Activated naive CD8-positive, alpha-beta T cell treated with anti-CD3 and anti-CD28 coated beads for 36 hours (primary cell): ENCODE measurements around the gene BNC2. TPM values are rescaled to one million over a fixed set of nuclear protein-coding genes. Genes with fewer than 3 reads are reported as not detected.

Experiments
- DNase-seq: peaks from one replicate; pipeline ENCODE4 v3.0.0; 2021
- H3K27ac Mint-ChIP-seq: one replicate; pipeline ENCODE4 v1.8.0; 2022; ENCODE audit warnings: mild to moderate bottlenecking, moderate library complexity, mixed read lengths
- H3K27me3 Mint-ChIP-seq: one replicate; pipeline ENCODE4 v1.8.0; 2022; ENCODE audit warnings: mild to moderate bottlenecking, mixed read lengths
- H3K36me3 Mint-ChIP-seq: one replicate; pipeline ENCODE4 v1.8.0; 2021; ENCODE audit warnings: mild to moderate bottlenecking, mixed read lengths
- H3K4me1 Mint-ChIP-seq: one replicate; pipeline ENCODE4 v1.8.0; 2021; ENCODE audit warnings: mixed read lengths
- H3K4me3 Mint-ChIP-seq: one replicate; pipeline ENCODE4 v1.8.0; 2022; ENCODE audit warnings: mild to moderate bottlenecking, moderate library complexity, mixed read lengths
- H3K9me3 Mint-ChIP-seq: one replicate; pipeline ENCODE4 v1.8.0; 2022; ENCODE audit warnings: mixed read lengths
- total RNA-seq, 2 experiments: library from RNA; stranded (reverse); gene quantifications; one replicate each; pipeline ENCODE4 v1.2.3, GENCODE V29; 2021

BNC2 gene
- total RNA-seq, 2 experiments from 2014 or later, result not detected

GRCh38 chr9:16705111-16705604 is 165.3 kb downstream of the BNC2 start:
- DNase-seq, result no peak
- Mint-ChIP-seq H3K4me1 (no peaks in the 10 kb centered on the region), H3K27ac (no peak overlapping the region), H3K4me3 (no peak overlapping the region), H3K27me3 (no peaks in the 10 kb centered on the region), H3K36me3 (no peaks in the 10 kb centered on the region), H3K9me3 (no peaks in the 10 kb centered on the region)

- Mint-ChIP-seq H3K9me3 (no peaks in the 10 kb centered on the region), H3K36me3 (no peaks in the 10 kb centered on the region), H3K4me3 (no peak overlapping the region), H3K27me3 (no peaks in the 10 kb centered on the region), H3K27ac (no peak overlapping the region), H3K4me1 (no peaks in the 10 kb centered on the region)
- DNase-seq, result no peak
These were observed 166.1 kb downstream of the BNC2 start for GRCh38 chr9:16704116-16705110.

- no peaks in the 10 kb centered on the region for H3K36me3 Mint-ChIP-seq
- H3K27me3 Mint-ChIP-seq, result no peaks in the 10 kb centered on the region
- no peak overlapping the region for H3K4me3 Mint-ChIP-seq
- no peak for DNase-seq
- H3K9me3 Mint-ChIP-seq, result no peaks in the 10 kb centered on the region
- no peak overlapping the region for H3K27ac Mint-ChIP-seq
- H3K4me1 Mint-ChIP-seq, result no peaks in the 10 kb centered on the region
These were observed 169.1 kb downstream of the BNC2 start for GRCh38 chr9:16701347-16701746.

GRCh38 chr9:16693616-16694015 is 176.9 kb downstream of the BNC2 start:
- H3K36me3 Mint-ChIP-seq, result no peaks in the 10 kb centered on the region
- no peak overlapping the region for H3K27ac Mint-ChIP-seq
- DNase-seq, result no peak
- H3K27me3 Mint-ChIP-seq, result peaks cover 10% of the 10 kb centered on the region
- H3K9me3 Mint-ChIP-seq, result no peaks in the 10 kb centered on the region
- no peak overlapping the region for H3K4me3 Mint-ChIP-seq
- H3K4me1 Mint-ChIP-seq, result no peaks in the 10 kb centered on the region

- H3K27ac Mint-ChIP-seq, result no peak overlapping the region
These were observed 179.8 kb downstream of the BNC2 start for GRCh38 chr9:16690628-16691027.

GRCh38 chr9:16690205-16690604 is 180.3 kb downstream of the BNC2 start:
- no peak overlapping the region for H3K4me3 Mint-ChIP-seq
- no peaks in the 10 kb centered on the region for H3K36me3 Mint-ChIP-seq
- no peak overlapping the region for H3K27ac Mint-ChIP-seq
- H3K9me3 Mint-ChIP-seq, result no peaks in the 10 kb centered on the region
- H3K4me1 Mint-ChIP-seq, result no peaks in the 10 kb centered on the region
- H3K27me3 Mint-ChIP-seq, result no peaks in the 10 kb centered on the region
- DNase-seq, result no peak

More at GRCh38 chr9:16690628-16691027, 179.8 kb downstream of the BNC2 start:
- Mint-ChIP-seq H3K27me3 (peaks cover 3% of the 10 kb centered on the region), H3K4me1 (no peaks in the 10 kb centered on the region), H3K9me3 (no peaks in the 10 kb centered on the region), H3K4me3 (no peak overlapping the region), H3K36me3 (no peaks in the 10 kb centered on the region)
- DNase-seq, result no peak

- no peaks in the 10 kb centered on the region for H3K4me1 Mint-ChIP-seq
- no peaks in the 10 kb centered on the region for H3K9me3 Mint-ChIP-seq
- DNase-seq, result no peak
- no peaks in the 10 kb centered on the region for H3K27me3 Mint-ChIP-seq
- H3K27ac Mint-ChIP-seq, result no peak overlapping the region
- H3K4me3 Mint-ChIP-seq, result no peak overlapping the region
- H3K36me3 Mint-ChIP-seq, result no peaks in the 10 kb centered on the region
These were observed 181.0 kb downstream of the BNC2 start for GRCh38 chr9:16689351-16689938.

GRCh38 chr9:16688814-16689213 is 181.7 kb downstream of the BNC2 start:
- H3K4me1 Mint-ChIP-seq, result no peaks in the 10 kb centered on the region
- no peak overlapping the region for H3K4me3 Mint-ChIP-seq
- H3K27me3 Mint-ChIP-seq, result no peaks in the 10 kb centered on the region
- no peak overlapping the region for H3K27ac Mint-ChIP-seq
- DNase-seq, result no peak
- no peaks in the 10 kb centered on the region for H3K9me3 Mint-ChIP-seq
- no peaks in the 10 kb centered on the region for H3K36me3 Mint-ChIP-seq

- H3K9me3 Mint-ChIP-seq, result no peaks in the 10 kb centered on the region
- DNase-seq, result no peak
- H3K27ac Mint-ChIP-seq, result no peak overlapping the region
- H3K27me3 Mint-ChIP-seq, result no peaks in the 10 kb centered on the region
- no peak overlapping the region for H3K4me3 Mint-ChIP-seq
- H3K36me3 Mint-ChIP-seq, result no peaks in the 10 kb centered on the region
- H3K4me1 Mint-ChIP-seq, result no peaks in the 10 kb centered on the region
These were observed 182.6 kb downstream of the BNC2 start for GRCh38 chr9:16687678-16688369.

GRCh38 chr9:16683326-16683725 is 187.1 kb downstream of the BNC2 start:
- Mint-ChIP-seq H3K9me3 (no peaks in the 10 kb centered on the region), H3K27ac (no peak overlapping the region), H3K4me1 (no peaks in the 10 kb centered on the region), H3K4me3 (no peak overlapping the region), H3K27me3 (no peaks in the 10 kb centered on the region), H3K36me3 (no peaks in the 10 kb centered on the region)
- DNase-seq, result no peak

GRCh38 chr9:16682273-16682672 is 188.2 kb downstream of the BNC2 start:
- Mint-ChIP-seq H3K9me3 (no peaks in the 10 kb centered on the region), H3K4me1 (no peaks in the 10 kb centered on the region), H3K36me3 (no peaks in the 10 kb centered on the region), H3K4me3 (no peak overlapping the region), H3K27me3 (peaks cover 3% of the 10 kb centered on the region), H3K27ac (no peak overlapping the region)
- no peak for DNase-seq

GRCh38 chr9:16681652-16681987 is 188.8 kb downstream of the BNC2 start:
- DNase-seq, result no peak
- Mint-ChIP-seq H3K36me3 (no peaks in the 10 kb centered on the region), H3K27ac (no peak overlapping the region), H3K4me3 (no peak overlapping the region), H3K9me3 (no peaks in the 10 kb centered on the region), H3K4me1 (no peaks in the 10 kb centered on the region), H3K27me3 (peaks cover 3% of the 10 kb centered on the region)

GRCh38 chr9:16680975-16681651 is 189.4 kb downstream of the BNC2 start:
- Mint-ChIP-seq H3K9me3 (no peaks in the 10 kb centered on the region), H3K27me3 (peaks cover 3% of the 10 kb centered on the region), H3K27ac (no peak overlapping the region), H3K36me3 (no peaks in the 10 kb centered on the region), H3K4me1 (no peaks in the 10 kb centered on the region), H3K4me3 (no peak overlapping the region)
- no peak for DNase-seq

- no peak overlapping the region for H3K4me3 Mint-ChIP-seq
- no peaks in the 10 kb centered on the region for H3K4me1 Mint-ChIP-seq
- H3K9me3 Mint-ChIP-seq, result no peaks in the 10 kb centered on the region
- H3K27me3 Mint-ChIP-seq, result peaks cover 3% of the 10 kb centered on the region
- H3K36me3 Mint-ChIP-seq, result no peaks in the 10 kb centered on the region
- H3K27ac Mint-ChIP-seq, result no peak overlapping the region
- DNase-seq, result no peak
These were observed 189.9 kb downstream of the BNC2 start for GRCh38 chr9:16680541-16680940.

GRCh38 chr9:16679327-16679821 is 191.1 kb downstream of the BNC2 start:
- H3K4me3 Mint-ChIP-seq, result no peak overlapping the region
- H3K9me3 Mint-ChIP-seq, result no peaks in the 10 kb centered on the region
- H3K36me3 Mint-ChIP-seq, result no peaks in the 10 kb centered on the region
- no peaks in the 10 kb centered on the region for H3K4me1 Mint-ChIP-seq
- H3K27me3 Mint-ChIP-seq, result peaks cover 3% of the 10 kb centered on the region
- DNase-seq, result no peak
- no peak overlapping the region for H3K27ac Mint-ChIP-seq
